ENCODE data around the gene FLNA. TPM values are rescaled to one million over a fixed set of nuclear protein-coding genes. Genes with fewer than 3 reads are reported as not detected.

The FLNA gene
- total and polyA plus RNA-seq, 2 of the 13 experiments (the other 11 are each of a cell fraction or from before 2014, with no cell fraction given) = 83.4 to 174 TPM

GRCh38 chrX:154356596-154356995, 17.8 kb downstream of the FLNA start:
- no TSS peak for BruUV-seq (replicated peaks)
- peaks cover 20 to 43% of the 10 kb centered on the region in 2 experiments; a peak in 4 of 5 replicates for H3K36me3 ChIP-seq (replicated peaks in 1 of 2; ENCODE audit: control insufficient read depth in 1 of 2, insufficient read depth in 2 of 2, low read length in 2 of 2)
- no peak overlapping the region for H2AFZ ChIP-seq (ENCODE audit: low read length)
- H3K79me2 ChIP-seq (ENCODE audit: insufficient read depth, low read length) = no peaks in the 10 kb centered on the region
- FAIRE-seq = no peak
- H3K9me3 ChIP-seq (ENCODE audit: low read length) = no peaks in the 10 kb centered on the region
- POLR2A ChIA-PET = interaction anchor here (1.0 kb wide), 1 partner anchor 17 kb away, joined by 3 read pairs; no protein-coding TSS in a partner anchor
- TF ChIP-seq ZBTB7A (CRISPR knock-in tag; IDR thresholded peaks at IDR 0.05) (no peak), JDP2 (CRISPR knock-in tag; IDR thresholded peaks at IDR 0.05; ENCODE audit: borderline replicate concordance) (no peak), ZNF713 (CRISPR knock-in tag; IDR thresholded peaks at IDR 0.05) (no peak), ZMYM2 (CRISPR knock-in tag; IDR thresholded peaks at IDR 0.05) (no peak), ZNF616 (CRISPR knock-in tag; IDR thresholded peaks at IDR 0.05; ENCODE audit: low read depth) (no peak), ZFP36L2 (CRISPR knock-in tag; IDR thresholded peaks at IDR 0.05) (no peak), HMG20B (CRISPR knock-in tag; conservative IDR thresholded peaks at IDR 0.05) (no peak), SOX6 (IDR thresholded peaks at IDR 0.05) (no peak), SOX6 (CRISPR knock-in tag; IDR thresholded peaks at IDR 0.05) (no peak), ZNF33B (CRISPR knock-in tag; IDR thresholded peaks at IDR 0.05) (no peak), ZNF724P (CRISPR knock-in tag; IDR thresholded peaks at IDR 0.05; ENCODE audit: borderline replicate concordance) (no peak), CTCF (CRISPR knock-in tag; IDR thresholded peaks at IDR 0.05) (no peak)
- DNase-seq (ENCODE audit: low spot score) = no peak
- H3K27me3 ChIP-seq (ENCODE audit: control insufficient read depth in 1 of 2, insufficient read depth in 2 of 2, low read length in 2 of 2) = no peaks in the 10 kb centered on the region
- 93% methylated on average over 5 of the region's 13 CpGs for WGBS (ENCODE audit: low lambda C conversion rate)
- in situ Hi-C loops (cut with HindIII; ENCODE audit: extremely low pct_ligation_motif_present, low pct_unique_long_range_greater_than_20kb) (no loop called here), intact Hi-C loops (cut with micrococcal nuclease; ENCODE audit: unreplicated experiment) (no loop called here)
- ATAC-seq = no peak
- H3K9ac ChIP-seq (ENCODE audit: insufficient read depth, low read depth, low read length) = no peak overlapping the region
- peaks cover 18% of the 10 kb centered on the region for H3K4me1 ChIP-seq (ENCODE audit: insufficient read depth, low read length)
- H3K4me2 ChIP-seq (ENCODE audit: low read depth, low read length) = no peak overlapping the region
- CTCF ChIA-PET (ENCODE audit: low intra/inter-chr PET ratio, low total read pairs) = no interaction called here
- H3K4me3 ChIP-seq (replicated peaks in 1 of 3; ENCODE audit: insufficient read depth in 1 of 3, low read depth in 2 of 3, low read length in 3 of 3) = no peak overlapping the region
- peaks cover 3% of the 10 kb centered on the region; the same call in 1 of the 2 replicates for H4K20me1 ChIP-seq (ENCODE audit: insufficient read depth, low read length)
- no peak overlapping the region for H3K27ac ChIP-seq (ENCODE audit: extremely low read length, insufficient read depth, low read length)

All from HepG2 (cell line).